Spleen (tissue), 11 donors: ENCODE results near the gene MAP3K19. TPM values are rescaled to one million over a fixed set of nuclear protein-coding genes. Genes with fewer than 3 reads are reported as not detected.
"Not testable (repeated sequence)": the region's sequence is repeated elsewhere in the genome, so short reads cannot be mapped to it uniquely, and the experiment has no call there.

Source experiments
- DNase-seq: peaks from one replicate; pipeline ENCODE4 v3.0.0-alpha.2; 2020
- H3K27ac ChIP-seq, 8 donors: fragments of 200-600 bp; sonication (generic) in 7 of 8; 1 replicate in 4 of 8; 2 replicates in 4 of 8; pipeline versions ENCODE4 v1.5.0 to v1.8.0; 2016 to 2021; ENCODE audit warnings: inconsistent platforms in 4 of 8, mild to moderate bottlenecking in 4 of 8, moderate library complexity in 1 of 8
- H3K27me3 ChIP-seq, 7 donors: fragments of 200-600 bp; sonication (generic) in 6 of 7; replicated peaks in 1 of 7; 1 replicate in 4 of 7; 2 replicates in 3 of 7; pipeline versions ENCODE4 v1.5.0 to v1.8.0; 2016 to 2021; ENCODE audit warnings: inconsistent platforms in 3 of 7, mild to moderate bottlenecking in 1 of 7
- H3K36me3 ChIP-seq, 6 donors: fragments of 200-600 bp; sonication (generic) in 5 of 6; 1 replicate in 4 of 6; 2 replicates in 2 of 6; pipeline versions ENCODE4 v1.5.0 to v1.8.0; 2016 to 2021; ENCODE audit warnings: inconsistent platforms in 2 of 6
- H3K4me1 ChIP-seq, 6 donors: fragments of 200-600 bp; sonication (generic) in 5 of 6; 1 replicate in 3 of 6; 2 replicates in 3 of 6; pipeline versions ENCODE4 v1.5.0 to v1.8.0; 2016 to 2021; ENCODE audit warnings: inconsistent platforms in 3 of 6
- H3K4me3 ChIP-seq, 8 donors: fragments of 200-600 bp; sonication (generic) in 7 of 8; 1 replicate in 4 of 8; 2 replicates in 4 of 8; pipeline versions ENCODE4 v1.5.0 to v1.8.0; 2016 to 2021; ENCODE audit warnings: inconsistent platforms in 4 of 8, mild to moderate bottlenecking in 4 of 8, moderate library complexity in 2 of 8
- H3K9me3 ChIP-seq, 8 donors: fragments of 200-600 bp; sonication (generic) in 7 of 8; 1 replicate in 4 of 8; 2 replicates in 4 of 8; pipeline versions ENCODE4 v1.5.0 to v1.8.0; 2016 to 2021; ENCODE audit warnings: inconsistent platforms in 4 of 8
- POLR2A ChIP-seq, 3 donors: fragments of 450-650 bp; IDR thresholded peaks; one replicate each; pipeline ENCODE4 v1.5.1; 2017; ENCODE audit warnings: antibody characterized with exemption in 3 of 3, mild to moderate bottlenecking in 1 of 3
- POLR2AphosphoS5 ChIP-seq, 3 donors: sonication (generic); formaldehyde crosslinking; IDR thresholded peaks; one replicate each; pipeline ENCODE4 v1.5.1; 2017; ENCODE audit warnings: antibody characterized with exemption in 3 of 3
- WGBS, 5 donors: extraction: QIAGEN DNeasy Blood & Tissue Kit in 3 of 5; methylation state at CpG; one replicate each; pipeline versions ENCODE4 v1.1.5 to v1.1.7; 2013 to 2018; 5-methylcytosine and 5-hydroxymethylcytosine counted together
- intact Hi-C: fragments of 100-400 bp; cut with DNase I; formaldehyde crosslinking; loops from one replicate; pipeline ENCODE4 v1.15.0; 2023; ENCODE audit warnings: low total_unique reads
- polyA plus RNA-seq, 3 donors: library from polyadenylated mRNA; stranded (reverse); fragments of 200-250 nt; gene quantifications; one replicate each; pipeline ENCODE4 v1.2.1, GENCODE V29; 2013
- total RNA-seq, 7 donors: library from RNA; depleted of rRNA in 3 of 7; stranded (reverse); fragments of >200 nt in 3 of 7; fragmentation: NEBNext Ultra II Directional in 4 of 7; extraction: Animal tissue kit (Norgen Biotek cat#: 25700) in 4 of 7; gene quantifications; one replicate each; pipeline versions ENCODE4 v1.1.0 to v1.2.1, GENCODE V29; 2016 to 2021
- TF ChIP-seq, protein P1 (sequence below), 11 experiments: fragments of 200-600 bp in 7 of 11; fragments of 450-650 bp in 4 of 11; sonication (generic) in 4 of 11; IDR thresholded peaks in 8 of 11; conservative IDR thresholded peaks in 3 of 11; 1 replicate in 7 of 11; 2 replicates in 4 of 11; pipeline versions ENCODE4 v1.4.0 to v1.8.0; 2016 to 2021; ENCODE audit warnings: antibody characterized with exemption in 11 of 11, inconsistent platforms in 4 of 11, mild to moderate bottlenecking in 1 of 11
- donor health status: healthy with polysubstance abuse.
- donor health status: DM: no; HTN: no; CAD: no; lungs with moderate emphysema.
- donor health status: DM: no; HTN: no; CAD: no.
- donor health status: Bipolar disorder and iron deficiency.
- donor health status: healthy.
- donor health status: DM: no; HTN: no; CAD: no.
- donor health status: DM: yes; HTN: yes; CAD: no.

MAP3K19 gene
- total and polyA plus RNA-seq, 10 donors, result not detected

DNA sequence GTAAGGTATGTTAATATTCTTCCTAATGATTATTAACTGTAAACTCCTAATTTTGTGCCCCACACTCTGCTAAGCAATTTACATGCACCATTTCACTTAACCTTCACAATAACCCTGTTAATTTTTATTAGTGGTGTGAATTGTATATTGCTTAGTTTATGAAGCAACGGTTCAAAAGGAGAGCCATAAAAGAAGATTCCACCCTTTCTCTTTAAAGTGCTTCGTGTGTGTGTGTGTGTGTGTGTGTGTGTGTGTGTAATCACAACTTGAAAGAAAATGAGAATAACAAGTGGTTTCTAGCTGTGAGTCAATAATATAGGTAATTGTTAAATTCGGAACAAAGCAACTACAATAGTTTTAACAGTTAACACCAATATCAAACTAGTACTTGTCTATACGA is 68.0 kb downstream of the MAP3K19 start:
- Histone ChIP-seq H3K4me1 (no peaks in the 10 kb centered on the region), H3K4me3 (no peak overlapping the region), H3K9me3 (peaks cover under 1 to 15% (median 10%) of the 10 kb centered on the region in 8 donors), H3K27ac (no peak overlapping the region), H3K36me3 (no peaks in the 10 kb centered on the region), H3K27me3 (no peaks in the 10 kb centered on the region)
- TF ChIP-seq POLR2AphosphoS5 (IDR thresholded peaks at IDR 0.05) (no peak), POLR2A (IDR thresholded peaks at IDR 0.05) (no peak)
- TF ChIP-seq, protein P1, sequence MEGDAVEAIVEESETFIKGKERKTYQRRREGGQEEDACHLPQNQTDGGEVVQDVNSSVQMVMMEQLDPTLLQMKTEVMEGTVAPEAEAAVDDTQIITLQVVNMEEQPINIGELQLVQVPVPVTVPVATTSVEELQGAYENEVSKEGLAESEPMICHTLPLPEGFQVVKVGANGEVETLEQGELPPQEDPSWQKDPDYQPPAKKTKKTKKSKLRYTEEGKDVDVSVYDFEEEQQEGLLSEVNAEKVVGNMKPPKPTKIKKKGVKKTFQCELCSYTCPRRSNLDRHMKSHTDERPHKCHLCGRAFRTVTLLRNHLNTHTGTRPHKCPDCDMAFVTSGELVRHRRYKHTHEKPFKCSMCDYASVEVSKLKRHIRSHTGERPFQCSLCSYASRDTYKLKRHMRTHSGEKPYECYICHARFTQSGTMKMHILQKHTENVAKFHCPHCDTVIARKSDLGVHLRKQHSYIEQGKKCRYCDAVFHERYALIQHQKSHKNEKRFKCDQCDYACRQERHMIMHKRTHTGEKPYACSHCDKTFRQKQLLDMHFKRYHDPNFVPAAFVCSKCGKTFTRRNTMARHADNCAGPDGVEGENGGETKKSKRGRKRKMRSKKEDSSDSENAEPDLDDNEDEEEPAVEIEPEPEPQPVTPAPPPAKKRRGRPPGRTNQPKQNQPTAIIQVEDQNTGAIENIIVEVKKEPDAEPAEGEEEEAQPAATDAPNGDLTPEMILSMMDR (IDR thresholded peaks at IDR 0.05 in 8 of 11, conservative IDR thresholded peaks at IDR 0.05 in 3 of 11), result no peak
- 76 to 90% (median 84%) methylated on average over 4 of the region's 4 CpGs for WGBS, 5 donors
- DNase-seq, result no peak
- intact Hi-C loops, result no loop called here

DNA sequence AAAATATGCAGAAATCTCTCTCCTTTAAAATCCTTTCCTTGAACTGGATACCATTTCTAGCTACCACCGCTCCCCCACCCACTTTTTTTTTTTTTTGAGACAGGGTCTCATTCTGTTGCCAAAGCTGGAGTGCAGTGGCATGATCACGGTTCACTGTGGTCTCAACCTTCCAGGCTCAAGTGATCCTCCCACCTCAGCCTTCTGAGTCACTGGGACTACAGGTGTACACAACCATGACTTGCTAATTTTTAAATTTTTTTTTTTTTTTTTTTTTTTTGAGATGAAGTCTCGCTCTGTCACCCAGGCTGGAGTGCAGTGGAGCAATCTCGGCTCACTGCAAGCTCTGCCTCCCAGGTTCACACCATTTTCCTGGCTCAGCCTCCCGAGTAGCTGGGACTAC is 70.1 kb downstream of the MAP3K19 start:
- peaks cover 11 to 34% (median 25%) of the 10 kb centered on the region in 8 donors for H3K9me3 ChIP-seq
- H3K36me3 ChIP-seq, H3K4me3 ChIP-seq, H3K27ac ChIP-seq, H3K4me1 ChIP-seq, intact Hi-C loops, H3K27me3 ChIP-seq, DNase-seq: not testable (repeated sequence)
- 81 to 89% (median 83%) methylated on average over 4 to 5 of the region's 5 CpGs for WGBS, 5 donors

DNA sequence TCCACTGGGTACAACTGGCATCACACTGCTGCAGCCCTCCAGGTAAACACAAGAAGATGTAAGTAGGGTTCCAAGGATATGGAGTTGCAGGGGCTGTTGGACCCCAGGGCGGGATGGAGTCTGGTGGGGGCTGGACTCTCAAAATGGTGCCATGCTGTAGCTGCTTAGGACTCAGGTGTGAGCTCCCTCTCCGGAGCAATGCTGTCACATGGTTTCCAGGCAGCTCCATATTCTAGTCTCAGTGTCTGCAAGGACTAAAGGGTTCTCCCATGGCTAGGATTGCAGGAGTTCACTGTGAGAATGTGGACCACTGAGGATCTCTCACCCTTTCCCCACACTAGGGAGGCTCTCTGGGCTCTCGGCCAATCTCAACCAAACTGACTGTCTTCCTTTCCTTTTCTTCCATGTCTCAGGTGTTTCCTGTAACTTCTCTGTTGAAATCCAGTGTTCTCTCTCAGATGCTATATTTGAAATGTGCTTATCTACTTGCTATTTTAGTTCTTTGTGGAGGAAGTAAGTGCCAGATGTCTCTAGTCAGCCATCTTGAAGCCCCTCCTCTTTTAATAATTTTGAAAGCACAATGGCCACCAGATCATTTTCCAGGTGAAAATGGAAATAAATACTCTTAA is 71.1 kb downstream of the MAP3K19 start:
- Histone ChIP-seq H3K9me3 (peaks cover 11 to 36% (median 25%) of the 10 kb centered on the region in 8 donors), H3K36me3 (no peaks in the 10 kb centered on the region), H3K4me3 (peak overlapping the region in 1 of 8 donors; percentile 31), H3K4me1 (no peaks in the 10 kb centered on the region), H3K27ac (no peak overlapping the region), H3K27me3 (no peaks in the 10 kb centered on the region)
- TF ChIP-seq, protein P1 (IDR thresholded peaks at IDR 0.05 in 8 of 11, conservative IDR thresholded peaks at IDR 0.05 in 3 of 11), result no peak
- TF ChIP-seq POLR2AphosphoS5 (IDR thresholded peaks at IDR 0.05) (no peak), POLR2A (IDR thresholded peaks at IDR 0.05) (no peak)
- intact Hi-C loops, result no loop called here
- WGBS, 5 donors, result 38 to 60% (median 48%) methylated on average over 2 to 3 of the region's 3 CpGs
- DNase-seq, result no peak

DNA sequence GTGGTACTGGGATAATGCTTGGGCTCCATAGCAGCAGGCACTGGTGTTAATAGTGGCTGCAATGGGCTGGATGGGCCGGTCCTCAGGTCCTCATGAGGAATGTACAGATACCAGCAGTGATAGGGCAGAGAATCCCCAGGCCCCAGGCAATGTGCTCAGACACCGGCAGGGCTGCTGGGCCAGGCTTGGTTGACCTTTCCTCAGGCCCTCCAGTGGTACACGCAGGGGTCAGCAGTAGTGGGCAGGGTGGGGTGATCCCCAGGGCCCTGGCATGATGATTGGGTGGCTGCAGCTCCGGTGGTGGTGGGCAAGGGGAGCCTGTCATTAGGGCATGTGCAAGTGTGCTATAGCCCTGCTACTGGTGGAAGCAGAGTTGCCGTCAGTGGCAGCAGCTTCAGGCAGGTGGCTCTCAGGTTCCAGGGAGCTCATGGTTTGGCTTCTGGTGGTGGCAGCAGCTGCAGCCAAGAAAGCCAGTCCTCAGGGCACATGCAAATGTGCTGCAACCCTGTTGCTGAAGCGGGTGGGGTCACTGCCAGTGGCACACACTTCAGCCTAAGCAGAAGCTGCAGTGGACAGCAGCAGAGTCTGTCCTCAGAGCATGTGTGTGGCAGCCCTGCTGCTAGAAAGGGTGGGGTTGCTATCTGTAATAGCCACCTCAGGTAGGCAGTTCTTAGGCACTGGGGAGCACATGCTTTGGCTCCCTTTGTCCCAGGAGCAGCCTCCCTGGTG is 71.8 kb downstream of the MAP3K19 start:
- 76 to 90% (median 89%) methylated on average over 4 to 6 of the region's 6 CpGs for WGBS, 5 donors
- Histone ChIP-seq H3K36me3 (no peaks in the 10 kb centered on the region), H3K4me3 (peak overlapping the region in 1 of 8 donors; percentile 31)

More for the DNA sequence above, 71.8 kb downstream of the MAP3K19 start:
- DNase-seq, result no peak
- Histone ChIP-seq H3K4me1 (no peaks in the 10 kb centered on the region), H3K9me3 (peaks cover 11 to 42% (median 25%) of the 10 kb centered on the region in 8 donors), H3K27me3 (no peaks in the 10 kb centered on the region), H3K27ac (no peak overlapping the region)
- intact Hi-C loops, result no loop called here
- TF ChIP-seq POLR2AphosphoS5 (IDR thresholded peaks at IDR 0.05), result peak in 2 of 3 donors; percentile 51
- TF ChIP-seq POLR2A (IDR thresholded peaks at IDR 0.05), result no peak
